Neuron (in vitro differentiated cells): ENCODE data around the gene COLGALT1.
"Not testable (repeated sequence)": the region's sequence is repeated elsewhere in the genome, so short reads cannot be mapped to it uniquely, and the experiment has no call there.

Experiments
- H2AFZ ChIP-seq: one replicate; pipeline ENCODE4 v1.6.1; 2013; ENCODE audit warnings: low read depth, mild to moderate bottlenecking, inconsistent platforms, low read length, moderate library complexity
- H3K27me3 ChIP-seq: one replicate; pipeline ENCODE4 v1.6.1; 2013; ENCODE audit warnings: low read length; ENCODE audit not compliant: insufficient read depth
- H3K36me3 ChIP-seq: one replicate; pipeline ENCODE4 v1.6.1; 2013; ENCODE audit warnings: low read length; ENCODE audit not compliant: insufficient read depth
- H3K4me1 ChIP-seq: one replicate; pipeline ENCODE4 v1.6.1; 2013; ENCODE audit warnings: low read length; ENCODE audit not compliant: insufficient read depth
- H3K4me3 ChIP-seq: 2 replicates; pipeline ENCODE4 v1.5.1; 2013; ENCODE audit warnings: mild to moderate bottlenecking, low read length, moderate library complexity
- H3K9me3 ChIP-seq: one replicate; pipeline ENCODE4 v1.6.1; 2013; ENCODE audit warnings: low read length

Gene COLGALT1

DNA sequence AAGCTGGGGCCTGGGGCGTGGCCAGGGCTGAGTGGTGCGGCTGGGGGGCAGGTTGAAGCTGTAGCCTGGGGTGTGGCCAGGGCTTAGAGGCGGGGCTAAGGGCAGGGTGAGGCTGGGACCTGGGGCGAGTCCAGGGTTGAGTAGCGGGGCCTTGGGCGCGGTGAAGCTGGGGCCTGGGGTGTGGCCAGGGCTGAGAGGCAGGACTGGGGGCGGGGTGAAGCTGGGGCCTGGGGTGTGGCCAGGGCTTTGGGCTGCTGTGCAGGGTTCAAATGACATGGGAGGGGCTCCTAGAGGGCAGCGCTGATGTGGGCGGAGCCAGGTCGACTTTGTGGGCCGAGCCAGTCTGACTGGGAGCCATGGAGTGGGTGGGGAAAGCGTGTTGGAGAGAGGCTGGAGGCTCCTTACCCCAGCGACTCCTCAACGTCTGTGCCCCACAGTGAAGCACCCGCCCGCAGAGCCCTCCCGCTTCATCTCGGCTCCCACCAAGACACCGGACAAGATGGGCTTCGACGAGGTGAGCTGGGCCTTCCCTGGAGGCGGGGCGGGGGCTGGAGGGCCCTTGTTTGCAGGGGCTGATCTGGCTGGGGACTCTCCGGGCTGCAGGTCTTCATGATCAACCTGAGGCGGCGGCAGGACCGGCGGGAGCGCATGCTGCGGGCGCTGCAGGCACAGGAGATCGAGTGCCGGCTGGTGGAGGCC lies 21.5 kb downstream of the COLGALT1 start:
- Histone ChIP-seq H3K9me3 (peaks cover 2% of the 10 kb centered on the region), H3K27me3 (no peaks in the 10 kb centered on the region), H3K4me3 (no peak overlapping the region)

DNA sequence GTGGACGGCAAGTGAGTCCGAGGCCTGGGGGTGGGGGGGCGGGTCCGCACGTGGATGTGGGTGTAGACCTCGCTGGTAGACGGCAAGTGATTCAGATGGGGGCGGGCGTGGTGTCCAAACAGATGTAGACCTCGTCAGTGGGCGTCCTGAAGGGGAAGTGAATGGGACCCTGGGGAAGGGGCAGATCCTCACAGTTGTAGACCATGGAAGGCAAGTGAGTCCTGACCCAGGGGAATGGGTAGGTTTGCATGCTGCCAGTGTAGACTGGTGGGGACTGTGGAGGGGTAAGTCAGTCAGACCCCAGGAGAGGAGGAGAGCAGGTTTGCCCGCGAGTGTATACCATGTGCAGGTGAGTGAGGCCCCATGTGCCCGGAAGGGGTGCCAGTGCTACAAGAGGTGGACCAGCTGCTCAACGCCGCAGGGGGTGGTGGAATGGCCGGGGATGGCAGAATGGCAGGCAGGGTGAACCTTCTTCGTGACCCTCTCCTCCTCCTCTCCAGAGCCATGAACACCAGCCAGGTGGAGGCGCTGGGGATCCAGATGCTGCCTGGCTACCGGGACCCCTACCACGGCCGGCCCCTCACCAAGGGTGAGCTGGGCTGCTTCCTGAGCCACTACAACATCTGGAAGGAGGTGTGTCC lies 22.1 kb downstream of the COLGALT1 start:
- Histone ChIP-seq H3K4me1 (no peaks in the 10 kb centered on the region), H3K9me3 (peaks cover 2% of the 10 kb centered on the region), H2AFZ (no peak overlapping the region), H3K27me3 (no peaks in the 10 kb centered on the region), H3K4me3 (no peak overlapping the region), H3K36me3 (peaks cover 55% of the 10 kb centered on the region)

More for the DNA sequence above, 21.5 kb downstream of the COLGALT1 start:
- peaks cover 56% of the 10 kb centered on the region for H3K36me3 ChIP-seq
- H3K4me1 ChIP-seq: no peaks in the 10 kb centered on the region
- no peak overlapping the region for H2AFZ ChIP-seq

DNA sequence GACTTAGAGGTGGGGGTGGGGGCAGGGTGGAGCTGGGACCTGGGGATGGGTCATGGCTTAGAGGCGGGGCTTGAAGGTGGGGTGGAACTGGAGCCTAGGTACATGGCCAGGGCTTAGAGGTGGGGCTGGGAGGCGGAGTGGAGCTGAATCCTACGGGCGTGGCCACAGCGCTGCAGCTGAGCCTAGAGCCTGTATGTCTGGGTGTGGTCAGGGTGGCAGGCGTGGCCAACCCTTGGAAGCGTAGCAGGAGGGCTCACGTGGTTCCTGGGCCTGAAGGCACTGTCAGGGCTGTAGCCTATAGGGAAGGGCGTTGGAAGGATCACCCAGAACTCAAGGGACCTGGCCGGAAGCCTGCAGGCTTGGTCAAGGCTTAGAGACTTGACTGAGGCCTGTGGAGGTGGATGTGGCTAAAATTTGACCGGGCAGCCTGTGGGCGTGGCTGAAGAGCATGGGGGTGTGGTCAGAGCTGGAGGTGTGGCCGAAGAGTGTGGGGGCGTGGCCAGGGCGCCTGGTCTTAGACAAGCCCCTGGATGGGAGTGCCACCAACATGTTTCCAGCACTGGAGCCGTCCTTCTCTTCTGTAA lies 24.3 kb downstream of the COLGALT1 start:
- Histone ChIP-seq H3K9me3 (peaks cover 2% of the 10 kb centered on the region), H3K27me3 (no peaks in the 10 kb centered on the region), H2AFZ (no peak overlapping the region), H3K4me1 (no peaks in the 10 kb centered on the region), H3K4me3 (no peak overlapping the region), H3K36me3 (peaks cover 54% of the 10 kb centered on the region)

DNA sequence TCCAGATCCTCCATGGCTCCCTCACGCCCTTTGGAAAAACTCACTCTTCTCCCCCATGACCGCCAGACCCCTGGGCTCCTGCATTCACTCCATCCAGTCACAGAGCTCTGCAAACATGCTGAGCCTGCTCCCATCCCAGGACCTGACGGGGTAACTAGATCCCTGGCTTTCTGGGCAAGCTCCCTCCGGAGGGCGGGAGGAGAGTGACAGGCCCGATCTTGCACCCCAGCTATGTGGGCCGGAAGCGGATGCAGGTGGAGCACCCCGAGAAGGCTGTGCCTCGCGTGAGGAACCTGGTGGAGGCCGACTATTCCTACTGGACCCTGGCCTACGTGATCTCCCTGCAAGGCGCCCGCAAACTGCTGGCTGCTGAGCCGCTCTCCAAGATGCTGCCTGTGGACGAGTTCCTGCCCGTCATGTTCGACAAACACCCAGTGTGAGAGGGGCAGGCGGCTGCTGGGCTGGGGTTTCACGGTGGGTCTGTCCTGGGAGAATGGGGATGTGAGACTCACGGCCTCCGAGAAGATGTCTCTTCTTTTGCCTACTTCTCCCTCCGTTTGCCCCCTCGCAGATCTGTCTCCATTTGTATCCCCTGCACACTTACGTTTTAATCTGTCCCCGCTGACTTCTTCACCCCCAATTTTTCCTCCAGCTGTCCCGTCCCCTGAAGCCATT lies 25.2 kb downstream of the COLGALT1 start:
- Histone ChIP-seq H3K4me3 (no peak overlapping the region), H3K4me1 (no peaks in the 10 kb centered on the region), H3K9me3 (peaks cover 2% of the 10 kb centered on the region), H3K36me3 (peaks cover 52% of the 10 kb centered on the region), H2AFZ (no peak overlapping the region), H3K27me3 (no peaks in the 10 kb centered on the region)

DNA sequence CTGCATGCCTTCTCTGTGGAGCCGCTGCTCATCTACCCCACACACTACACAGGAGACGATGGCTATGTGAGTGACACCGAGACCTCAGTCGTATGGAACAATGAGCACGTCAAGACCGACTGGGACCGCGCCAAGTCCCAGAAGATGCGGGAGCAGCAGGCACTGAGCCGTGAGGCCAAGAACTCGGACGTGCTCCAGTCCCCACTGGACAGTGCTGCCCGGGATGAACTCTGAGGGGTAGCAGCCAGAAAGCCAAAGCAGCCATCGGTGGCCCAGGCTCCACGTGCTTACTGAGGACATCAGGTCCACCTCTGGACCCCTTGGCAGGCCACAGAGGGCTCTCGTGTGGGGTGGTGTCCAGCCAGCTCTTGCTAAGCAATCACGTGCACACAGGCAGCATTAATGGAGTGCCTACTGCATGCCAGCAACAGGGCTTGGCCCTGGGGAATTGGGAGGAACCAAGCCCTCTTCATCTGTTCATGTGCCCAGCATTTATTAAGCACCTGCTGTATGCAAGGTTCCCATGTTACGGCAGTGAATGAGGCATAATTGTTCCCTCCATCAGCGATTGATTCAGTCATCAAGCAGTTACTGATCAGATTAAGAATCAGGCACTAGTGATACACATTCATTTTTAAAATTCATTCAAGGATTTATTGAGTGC lies 25.9 kb downstream of the COLGALT1 start:
- Histone ChIP-seq H3K4me1 (no peaks in the 10 kb centered on the region), H3K36me3 (peaks cover 45% of the 10 kb centered on the region), H3K9me3 (peaks cover 2% of the 10 kb centered on the region), H2AFZ (no peak overlapping the region), H3K4me3 (no peak overlapping the region), H3K27me3 (no peaks in the 10 kb centered on the region)

DNA sequence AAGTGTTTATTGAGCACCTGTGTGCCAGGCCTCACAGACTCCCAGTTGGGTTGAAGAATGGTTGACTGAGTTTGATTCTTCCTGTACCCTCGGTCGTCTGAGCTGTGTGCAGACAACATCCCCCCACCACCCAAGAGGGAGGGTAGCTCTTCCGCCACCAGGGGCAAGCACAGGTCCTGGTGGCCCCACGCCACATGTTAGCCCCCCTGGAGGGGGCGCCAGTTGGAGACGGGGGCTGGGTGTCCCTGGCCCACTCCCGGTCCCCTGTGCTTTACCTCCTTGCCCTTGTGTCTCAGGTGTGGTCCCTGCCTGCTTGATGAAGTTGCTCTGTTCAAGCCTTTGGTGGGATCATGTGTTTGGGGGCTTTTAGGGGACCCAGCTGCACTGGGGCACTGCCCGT lies 27.2 kb downstream of the COLGALT1 start:
- Histone ChIP-seq H3K36me3 (peaks cover 43% of the 10 kb centered on the region), H3K9me3 (peaks cover 2% of the 10 kb centered on the region), H3K4me1 (no peaks in the 10 kb centered on the region), H3K27me3 (no peaks in the 10 kb centered on the region), H2AFZ (no peak overlapping the region), H3K4me3 (no peak overlapping the region)

DNA sequence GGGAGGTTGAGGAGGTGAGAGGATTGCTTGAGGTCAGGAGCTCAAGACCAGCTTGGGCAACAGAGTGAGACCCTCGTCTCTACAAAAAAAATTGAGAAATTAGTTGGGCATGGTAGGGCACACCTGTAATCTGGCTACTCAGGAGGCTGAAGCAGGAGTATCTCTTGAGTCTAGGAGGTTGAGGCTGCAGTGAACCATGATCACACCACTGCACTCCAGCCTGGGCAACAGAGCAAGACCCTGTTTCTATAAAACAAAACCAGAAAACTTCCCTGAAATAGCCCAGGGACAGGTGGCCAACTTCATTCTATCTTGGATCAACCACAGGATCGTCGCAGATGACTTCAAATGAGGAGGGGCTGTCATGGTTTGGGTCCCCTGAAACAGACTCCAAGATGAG lies 28.7 kb downstream of the COLGALT1 start:
- H3K36me3 ChIP-seq: peaks cover 33% of the 10 kb centered on the region
- H3K9me3 ChIP-seq: no peaks in the 10 kb centered on the region
- no peak overlapping the region for H3K4me3 ChIP-seq
- H3K27me3 ChIP-seq: no peaks in the 10 kb centered on the region
- no peak overlapping the region for H2AFZ ChIP-seq
- H3K4me1 ChIP-seq: no peaks in the 10 kb centered on the region

DNA sequence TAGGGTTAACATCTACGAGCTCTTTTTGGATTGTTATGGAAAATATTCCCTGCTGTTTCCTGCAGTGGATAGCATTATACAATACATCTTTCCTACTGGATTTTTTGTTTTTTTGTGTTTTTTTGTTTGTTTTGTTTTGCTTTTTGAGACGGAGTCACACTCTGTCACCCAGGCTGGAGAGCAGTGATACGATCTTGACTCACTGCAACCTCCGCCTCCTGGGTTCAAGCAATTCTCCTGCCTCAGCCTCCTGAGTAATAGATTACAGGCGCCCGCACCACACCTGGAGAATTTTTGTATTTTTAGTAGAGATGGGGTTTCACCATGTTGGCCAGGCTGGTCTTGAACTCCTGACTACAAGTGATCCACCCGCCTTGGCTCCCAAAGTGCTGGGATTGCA lies 29.9 kb downstream of the COLGALT1 start:
- H2AFZ ChIP-seq, H3K9me3 ChIP-seq, H3K27me3 ChIP-seq, H3K4me3 ChIP-seq, H3K4me1 ChIP-seq: not testable (repeated sequence)
- H3K36me3 ChIP-seq: peaks cover 21% of the 10 kb centered on the region

DNA sequence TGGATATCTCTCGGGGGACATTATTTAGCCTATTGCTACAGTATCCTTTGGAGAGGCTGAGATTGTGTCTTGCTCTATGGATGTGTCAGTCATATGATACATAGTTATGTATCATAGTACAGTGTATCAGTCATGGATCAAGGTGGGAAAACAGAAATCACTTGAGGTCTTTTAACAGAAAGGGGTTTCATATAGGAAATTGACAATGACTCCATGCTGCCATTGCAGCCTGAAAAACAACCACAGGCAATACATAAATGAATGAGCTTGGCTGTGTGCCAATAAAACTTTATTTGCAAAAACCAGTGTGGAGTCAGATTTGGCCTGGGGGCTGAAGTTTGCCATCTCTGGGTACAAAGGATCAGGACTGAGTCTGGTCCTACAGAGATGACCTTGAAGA lies 35.4 kb downstream of the COLGALT1 start:
- Histone ChIP-seq H3K36me3 (no peaks in the 10 kb centered on the region), H3K4me1 (no peaks in the 10 kb centered on the region), H3K4me3 (no peak overlapping the region), H2AFZ (no peak overlapping the region), H3K27me3 (no peaks in the 10 kb centered on the region), H3K9me3 (no peaks in the 10 kb centered on the region)

DNA sequence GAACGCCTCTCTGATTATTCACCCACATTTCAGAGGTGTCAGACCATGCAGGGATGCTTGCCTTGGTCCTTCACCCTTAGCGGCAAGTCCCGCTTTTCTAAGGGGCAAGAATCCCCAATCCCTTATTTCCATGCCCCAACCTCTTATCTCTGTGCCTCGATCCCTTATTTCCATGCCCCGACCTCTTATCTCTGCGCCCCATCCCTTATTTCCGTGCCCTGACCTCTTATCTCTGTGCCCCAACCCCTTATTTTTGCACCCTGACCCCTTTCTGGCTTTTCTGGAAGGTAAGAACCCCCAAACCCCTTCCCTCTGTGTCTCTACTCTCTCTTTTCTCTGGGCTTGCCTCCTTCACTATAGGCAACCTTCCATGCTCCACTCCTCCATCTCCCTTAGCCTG lies 38.8 kb downstream of the COLGALT1 start:
- H3K4me3 ChIP-seq, H3K9me3 ChIP-seq, H3K27me3 ChIP-seq, H3K4me1 ChIP-seq, H3K36me3 ChIP-seq, H2AFZ ChIP-seq: not testable (repeated sequence)

DNA sequence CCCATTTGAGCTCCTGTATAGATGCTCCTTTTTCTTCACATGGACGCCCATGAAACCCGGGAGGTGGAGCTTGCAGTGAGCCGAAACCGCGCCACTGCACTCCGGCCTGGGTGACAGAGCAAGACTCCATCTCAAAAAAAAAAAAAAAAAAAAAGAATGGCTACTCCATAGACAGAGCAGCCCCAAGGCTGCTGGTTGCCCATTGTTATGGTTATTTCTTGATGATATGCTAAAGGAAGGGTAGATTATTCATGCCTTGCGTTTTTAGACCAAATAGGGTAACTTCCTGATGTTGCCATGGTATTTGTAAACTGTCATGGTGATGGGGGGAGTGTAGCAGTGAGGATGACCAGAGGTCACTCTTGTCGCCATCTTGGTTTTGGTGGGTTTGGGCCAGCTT lies 42.6 kb downstream of the COLGALT1 start:
- H3K4me3 ChIP-seq, H3K36me3 ChIP-seq, H3K27me3 ChIP-seq, H3K9me3 ChIP-seq, H2AFZ ChIP-seq, H3K4me1 ChIP-seq: not testable (repeated sequence)

DNA sequence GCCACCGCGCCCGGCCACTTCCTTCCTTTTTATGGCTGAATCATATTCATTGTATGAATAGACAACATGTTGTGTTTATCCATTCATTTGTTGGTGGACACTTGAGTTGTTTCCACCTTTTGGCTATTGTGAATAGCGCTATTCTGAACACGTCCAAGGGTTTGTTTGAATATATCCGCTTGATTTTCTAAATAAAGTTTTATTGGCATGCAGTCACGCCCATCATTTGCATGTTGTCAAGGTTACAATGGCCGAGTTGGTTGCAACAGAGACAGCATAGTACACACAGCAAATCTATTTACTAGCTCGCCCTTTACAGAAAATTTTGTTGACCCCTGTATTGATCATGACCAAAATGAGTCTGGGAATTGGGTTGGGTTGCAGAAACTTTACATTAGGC lies 43.5 kb downstream of the COLGALT1 start:
- Histone ChIP-seq H2AFZ (no peak overlapping the region), H3K4me1 (no peaks in the 10 kb centered on the region), H3K27me3 (no peaks in the 10 kb centered on the region), H3K9me3 (no peaks in the 10 kb centered on the region), H3K36me3 (no peaks in the 10 kb centered on the region), H3K4me3 (no peak overlapping the region)

DNA sequence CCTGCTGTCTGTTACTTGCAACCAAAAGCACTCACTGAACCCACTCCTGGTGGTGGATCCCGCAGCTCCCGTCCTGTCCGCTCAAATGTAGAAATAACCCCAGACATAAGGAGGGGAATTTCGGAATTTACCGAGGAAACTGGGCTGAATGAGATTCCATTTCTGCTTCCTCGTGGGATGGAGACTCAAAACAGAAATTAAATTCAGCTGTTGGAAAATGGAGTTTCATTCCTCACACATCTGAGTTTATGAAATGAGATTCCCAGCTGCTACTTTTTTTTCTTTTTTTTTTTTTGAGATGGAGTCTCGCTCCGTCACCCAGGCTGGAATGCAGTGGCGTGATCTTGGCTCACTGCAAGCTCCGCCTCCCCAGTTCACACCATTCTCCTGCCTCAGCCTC lies 44.3 kb downstream of the COLGALT1 start:
- Histone ChIP-seq H3K4me1 (no peaks in the 10 kb centered on the region), H3K9me3 (no peaks in the 10 kb centered on the region), H3K4me3 (no peak overlapping the region), H3K36me3 (no peaks in the 10 kb centered on the region), H2AFZ (no peak overlapping the region), H3K27me3 (no peaks in the 10 kb centered on the region)
